Vagina (tissue), 2 donors: ENCODE measurements around the gene COX8A.

Source experiments
- CTCF ChIP-seq, 3 experiments: fragments of 450-650 bp in 2 of 3; fragments of 200-600 bp in 1 of 3; sonication (generic) in 1 of 3; IDR thresholded peaks; one replicate each; pipeline ENCODE4 v1.5.1; 2017 to 2019; ENCODE audit warnings: antibody characterized with exemption in 3 of 3, mild to moderate bottlenecking in 2 of 3, moderate library complexity in 2 of 3
- POLR2A ChIP-seq, 2 donors: fragments of 450-650 bp; IDR thresholded peaks; one replicate each; pipeline ENCODE4 v1.6.1; 2017; ENCODE audit warnings: antibody characterized with exemption in 2 of 2, mild to moderate bottlenecking in 2 of 2, moderate library complexity in 2 of 2
- POLR2AphosphoS5 ChIP-seq, 2 donors: sonication (generic); formaldehyde crosslinking; IDR thresholded peaks; one replicate each; pipeline ENCODE4 v1.9.0; 2017; ENCODE audit warnings: antibody characterized with exemption in 2 of 2, mild to moderate bottlenecking in 2 of 2, low read depth in 1 of 2; ENCODE audit not compliant: insufficient read depth in 1 of 2

GRCh38 chr11:63978551-63979239, 4.3 kb downstream of the COX8A start:
- no peak for TF ChIP-seq POLR2A (IDR thresholded peaks at IDR 0.05)
- TF ChIP-seq CTCF (IDR thresholded peaks at IDR 0.05), result no peak
- no peak for TF ChIP-seq POLR2AphosphoS5 (IDR thresholded peaks at IDR 0.05; ENCODE audit: insufficient read depth in 1 of 2, low read depth in 1 of 2)
